K562 (cell line): ENCODE data around the gene PHETA2. TPM values are rescaled to one million over a fixed set of nuclear protein-coding genes. Genes with fewer than 3 reads are reported as not detected.

Experiments used
- ARID2 ChIP-seq: fragments of 450-650 bp; IDR thresholded peaks from 2 replicates; pipeline ENCODE4 v1.6.1; 2017; ENCODE audit warnings: antibody characterized with exemption, mild to moderate bottlenecking
- CBFA2T3 ChIP-seq: fragments of 450-650 bp; IDR thresholded peaks from 2 replicates; pipeline ENCODE4 v1.6.1; 2017
- CBX5 ChIP-seq: IDR thresholded peaks from 2 replicates; pipeline ENCODE4 v1.6.1; 2014; ENCODE audit warnings: low read depth, borderline replicate concordance
- CREB3 ChIP-seq: fragments of 450-650 bp; conservative IDR thresholded peaks from 2 replicates; pipeline ENCODE4 v1.6.1; 2016; ENCODE audit warnings: missing genetic modification characterization, low read depth, mild to moderate bottlenecking, missing compliant biosample characterization, moderate library complexity
- HES1 ChIP-seq: fragments of 450-650 bp; IDR thresholded peaks from 2 replicates; pipeline ENCODE4 v1.6.1; 2016; ENCODE audit warnings: low read depth, mild to moderate bottlenecking, moderate library complexity
- HIVEP1 ChIP-seq: fragments of 250-450 bp; sonication (Bioruptor Pico); IDR thresholded peaks from 2 replicates; pipeline ENCODE4 v1.4.0; 2020; ENCODE audit warnings: mild to moderate bottlenecking
- HNRNPLL ChIP-seq: fragments of 200-400 bp; formaldehyde crosslinking; IDR thresholded peaks from 2 replicates; pipeline ENCODE4 v1.6.1; 2017; ENCODE audit warnings: low read length, low read depth, mild to moderate bottlenecking; ENCODE audit not compliant: poor library complexity, severe bottlenecking
- HNRNPUL1 ChIP-seq: fragments of 200-400 bp; formaldehyde crosslinking; IDR thresholded peaks from 2 replicates; pipeline ENCODE4 v1.6.1; 2017; ENCODE audit warnings: low read length
- MAFG ChIP-seq: fragments of 450-650 bp; conservative IDR thresholded peaks from 2 replicates; pipeline ENCODE4 v1.6.1; 2016; ENCODE audit warnings: missing genetic modification characterization, missing compliant biosample characterization
- NCOA6 ChIP-seq: fragments of 450-650 bp; IDR thresholded peaks from 2 replicates; pipeline ENCODE4 v1.6.1; 2017; ENCODE audit warnings: mild to moderate bottlenecking
- NONO ChIP-seq, 2 experiments: fragments of 200-400 bp in 1 of 2; fragments of 450-650 bp in 1 of 2; formaldehyde crosslinking in 1 of 2; IDR thresholded peaks; 2 replicates each; pipeline ENCODE4 v1.6.1; 2017; ENCODE audit warnings: low read depth in 2 of 2, mild to moderate bottlenecking in 2 of 2, moderate library complexity in 2 of 2, low read length in 1 of 2
- NR2C2 ChIP-seq, 2 experiments: fragments of 200-800 bp in 1 of 2; sonication (Bioruptor generic) in 1 of 2; sonication (generic) in 1 of 2; formaldehyde crosslinking in 1 of 2; IDR thresholded peaks; 2 replicates each; pipeline versions ENCODE4 v1.6.1 to v1.8.0; 2016 to 2022; ENCODE audit warnings: mild to moderate bottlenecking in 1 of 2, missing compliant biosample characterization in 1 of 2, missing genetic modification characterization in 1 of 2, missing genetic modification reagents in 1 of 2
- PHTF2 ChIP-seq: fragments of 250-450 bp; sonication (Bioruptor Pico); IDR thresholded peaks from 2 replicates; pipeline ENCODE4 v1.5.0; 2021; ENCODE audit warnings: mild to moderate bottlenecking
- POLR3A ChIP-seq: IDR thresholded peaks from 2 replicates; pipeline ENCODE4 v1.6.1; 2011; ENCODE audit warnings: borderline replicate concordance, mild to moderate bottlenecking, moderate library complexity; ENCODE audit not compliant: insufficient read length, insufficient read depth; ENCODE audit errors: extremely low read depth
- SRF ChIP-seq, 2 experiments: fragments of 250-450, 450-650 bp in 1 of 2; sonication (Bioruptor Pico) in 1 of 2; sonication (generic) in 1 of 2; formaldehyde crosslinking; IDR thresholded peaks; 2 replicates each; pipeline versions ENCODE4 v1.5.0 to v1.5.1; 2020 to 2022; ENCODE audit warnings: mild to moderate bottlenecking in 1 of 2, missing genetic modification reagents in 1 of 2
- TRIM28 ChIP-seq: fragments of 450-650 bp; IDR thresholded peaks from 2 replicates; pipeline ENCODE4 v1.6.1; 2017
- ZEB2 ChIP-seq: fragments of 450-650 bp; IDR thresholded peaks from 2 replicates; pipeline ENCODE4 v1.6.1; 2016
- ZNF280A ChIP-seq: fragments of 450-650 bp; IDR thresholded peaks from 2 replicates; pipeline ENCODE4 v1.6.1; 2018; ENCODE audit warnings: mild to moderate bottlenecking, low read depth; ENCODE audit not compliant: partially characterized antibody
- ZNF561 ChIP-seq: fragments of 450-650 bp; formaldehyde crosslinking; conservative IDR thresholded peaks from 2 replicates; pipeline ENCODE4 v1.4.0; 2020; ENCODE audit warnings: mild to moderate bottlenecking, moderate library complexity
- ZNF584 ChIP-seq: fragments of 200-800 bp; sonication (Bioruptor generic); IDR thresholded peaks from 2 replicates; pipeline ENCODE4 v1.6.1; 2016; ENCODE audit warnings: low read depth, mild to moderate bottlenecking, missing genetic modification characterization, missing compliant biosample characterization
- polyA plus RNA-seq, 8 experiments: library from polyadenylated mRNA; depleted of rRNA in 4 of 8; stranded (reverse) in 5 of 8; unstranded in 3 of 8; fragments of >200 nt; fragmentation: Nextera tagmentation in 2 of 8; fragmentation: Illumina TruSeq in 1 of 8; extraction: Ambion mirVana in 2 of 8; extraction: Trizol in 1 of 8; gene quantifications; 2 replicates each; pipeline versions ENCODE4 v1.2.1 to v1.2.3, GENCODE V29; 2011 to 2014; ENCODE audit warnings: inconsistent platforms in 1 of 8, missing spikeins in 1 of 8
- total RNA-seq, 7 experiments: library from RNA; depleted of rRNA in 6 of 7; stranded (reverse); fragments of >200 nt in 6 of 7; fragmentation: Illumina TruSeq in 2 of 7; extraction: Trizol in 2 of 7; gene quantifications; 2 replicates each; pipeline versions ENCODE4 v1.2.1 to v1.2.3, GENCODE V29; 2011 to 2021; ENCODE audit warnings: low replicate concordance in 1 of 7
- TF ChIP-seq, protein P1 (sequence below): fragments of 450-650 bp; IDR thresholded peaks from 2 replicates; pipeline ENCODE4 v1.6.1; 2016; ENCODE audit warnings: mild to moderate bottlenecking

Gene PHETA2
- total and polyA plus RNA-seq, 9 of the 15 experiments (the other 6 are each of a cell fraction or from before 2014, with no cell fraction given): 0.07 to 0.22 (median 0.08) TPM; not detected in 5

GRCh38 chr22:42056757-42057511 lies 17.1 kb upstream of the PHETA2 start (continued):
- TF ChIP-seq MAFG (tag) (no peak), ZNF561 (CRISPR knock-in tag) (no peak), PHTF2 (CRISPR knock-in tag) (no peak), CREB3 (tag) (no peak), POLR3A (no peak), NR2C2 (CRISPR knock-in tag; IDR thresholded peaks at IDR 0.05) (no peak), NR2C2 (tag; IDR thresholded peaks at IDR 0.05) (no peak), ZNF280A (peak; percentile 58), NONO (IDR thresholded peaks at IDR 0.05; ENCODE audit: low read depth in 2 of 2, low read length in 1 of 2) (no peak), SRF (CRISPR knock-in tag; IDR thresholded peaks at IDR 0.05) (no peak), HES1 (no peak), ZEB2 (0 out of 2 replicates have a peak, but pooled peaks have one; percentile 14), CBX5 (peak; percentile 70; the same call in 1 of the 2 replicates), ZNF584 (CRISPR knock-in tag) (no peak), CBFA2T3 (no peak), NCOA6 (no peak), TRIM28 (peak; percentile 91), HNRNPUL1 (no peak), ARID2 (no peak), HIVEP1 (CRISPR knock-in tag) (no peak), HNRNPLL (no peak)
- TF ChIP-seq, protein P1, sequence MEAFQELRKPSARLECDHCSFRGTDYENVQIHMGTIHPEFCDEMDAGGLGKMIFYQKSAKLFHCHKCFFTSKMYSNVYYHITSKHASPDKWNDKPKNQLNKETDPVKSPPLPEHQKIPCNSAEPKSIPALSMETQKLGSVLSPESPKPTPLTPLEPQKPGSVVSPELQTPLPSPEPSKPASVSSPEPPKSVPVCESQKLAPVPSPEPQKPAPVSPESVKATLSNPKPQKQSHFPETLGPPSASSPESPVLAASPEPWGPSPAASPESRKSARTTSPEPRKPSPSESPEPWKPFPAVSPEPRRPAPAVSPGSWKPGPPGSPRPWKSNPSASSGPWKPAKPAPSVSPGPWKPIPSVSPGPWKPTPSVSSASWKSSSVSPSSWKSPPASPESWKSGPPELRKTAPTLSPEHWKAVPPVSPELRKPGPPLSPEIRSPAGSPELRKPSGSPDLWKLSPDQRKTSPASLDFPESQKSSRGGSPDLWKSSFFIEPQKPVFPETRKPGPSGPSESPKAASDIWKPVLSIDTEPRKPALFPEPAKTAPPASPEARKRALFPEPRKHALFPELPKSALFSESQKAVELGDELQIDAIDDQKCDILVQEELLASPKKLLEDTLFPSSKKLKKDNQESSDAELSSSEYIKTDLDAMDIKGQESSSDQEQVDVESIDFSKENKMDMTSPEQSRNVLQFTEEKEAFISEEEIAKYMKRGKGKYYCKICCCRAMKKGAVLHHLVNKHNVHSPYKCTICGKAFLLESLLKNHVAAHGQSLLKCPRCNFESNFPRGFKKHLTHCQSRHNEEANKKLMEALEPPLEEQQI: no peak
